Mesendoderm (in vitro differentiated cells): ENCODE results near the gene GALNT17.
A peak's percentile ranks its signal among the peaks of the same experiment; 100 is the strongest.

ENCODE experiments used
- DNase-seq: peaks from one replicate; pipeline ENCODE4 v3.0.0; 2013
- H2AK5ac ChIP-seq: 2 replicates; pipeline ENCODE4 v1.6.1; 2013; ENCODE audit warnings: low read length, inconsistent platforms
- H2BK120ac ChIP-seq: 2 replicates; pipeline ENCODE4 v1.6.1; 2013; ENCODE audit warnings: low read depth, mild to moderate bottlenecking, low read length, moderate library complexity, mixed read lengths
- H2BK15ac ChIP-seq: replicated peaks from 2 replicates; pipeline ENCODE4 v1.6.1; 2013; ENCODE audit warnings: low read depth, mild to moderate bottlenecking, moderate library complexity
- H2BK5ac ChIP-seq: 2 replicates; pipeline ENCODE4 v1.6.1; 2013; ENCODE audit warnings: low read length, inconsistent platforms
- H3K18ac ChIP-seq: 2 replicates; pipeline ENCODE4 v1.6.1; 2013; ENCODE audit warnings: mild to moderate bottlenecking, low read length, mixed read lengths
- H3K23ac ChIP-seq: one replicate; pipeline ENCODE4 v1.6.1; 2013; ENCODE audit warnings: low read length
- H3K27ac ChIP-seq: 2 replicates; pipeline ENCODE4 v1.5.1; 2013; ENCODE audit warnings: low read depth, mild to moderate bottlenecking, inconsistent platforms, low read length, moderate library complexity
- H3K27me3 ChIP-seq: 2 replicates; pipeline ENCODE4 v1.6.1; 2013; ENCODE audit warnings: low read length, control low read depth, mild to moderate bottlenecking, inconsistent platforms; ENCODE audit not compliant: insufficient read depth, poor library complexity
- H3K36me3 ChIP-seq: 2 replicates; pipeline ENCODE4 v1.6.1; 2013; ENCODE audit warnings: low read length, inconsistent platforms; ENCODE audit not compliant: control insufficient read depth, insufficient read depth
- H3K4ac ChIP-seq: one replicate; pipeline ENCODE4 v1.6.1; 2013; ENCODE audit warnings: low read depth, mild to moderate bottlenecking, low read length, moderate library complexity
- H3K4me1 ChIP-seq: 2 replicates; pipeline ENCODE4 v1.6.1; 2013; ENCODE audit warnings: low read depth, low read length, inconsistent platforms; ENCODE audit not compliant: control insufficient read depth
- H3K4me2 ChIP-seq: 2 replicates; pipeline ENCODE4 v1.6.1; 2013; ENCODE audit warnings: low read length
- H3K4me3 ChIP-seq: 2 replicates; pipeline ENCODE4 v1.5.1; 2013; ENCODE audit warnings: mild to moderate bottlenecking, low read length
- H3K56ac ChIP-seq: one replicate; pipeline ENCODE4 v1.6.1; 2013; ENCODE audit warnings: low read length
- H3K79me1 ChIP-seq: 2 replicates; pipeline ENCODE4 v1.6.1; 2013; ENCODE audit warnings: low read length, inconsistent platforms
- H3K79me2 ChIP-seq: 2 replicates; pipeline ENCODE4 v1.6.1; 2013; ENCODE audit warnings: mild to moderate bottlenecking, low read length; ENCODE audit not compliant: control insufficient read depth, insufficient read depth
- H3K9ac ChIP-seq: 2 replicates; pipeline ENCODE4 v1.6.1; 2013; ENCODE audit warnings: low read length, inconsistent platforms
- H4K5ac ChIP-seq: one replicate; pipeline ENCODE4 v1.6.1; 2013; ENCODE audit warnings: low read length
- H4K8ac ChIP-seq: one replicate; pipeline ENCODE4 v1.6.1; 2013; ENCODE audit warnings: low read depth, mild to moderate bottlenecking, control low read depth, low read length, moderate library complexity
- WGBS: extraction: QIAGEN DNeasy Blood & Tissue Kit; methylation state at CpG from one replicate; pipeline ENCODE4 v1.1.7; 2013; ENCODE audit warnings: low lambda C conversion rate, missing lambda C conversion rate; ENCODE audit not compliant: insufficient coverage; ENCODE audit errors: extremely low coverage; 5-methylcytosine and 5-hydroxymethylcytosine counted together

The GALNT17 gene

DNA sequence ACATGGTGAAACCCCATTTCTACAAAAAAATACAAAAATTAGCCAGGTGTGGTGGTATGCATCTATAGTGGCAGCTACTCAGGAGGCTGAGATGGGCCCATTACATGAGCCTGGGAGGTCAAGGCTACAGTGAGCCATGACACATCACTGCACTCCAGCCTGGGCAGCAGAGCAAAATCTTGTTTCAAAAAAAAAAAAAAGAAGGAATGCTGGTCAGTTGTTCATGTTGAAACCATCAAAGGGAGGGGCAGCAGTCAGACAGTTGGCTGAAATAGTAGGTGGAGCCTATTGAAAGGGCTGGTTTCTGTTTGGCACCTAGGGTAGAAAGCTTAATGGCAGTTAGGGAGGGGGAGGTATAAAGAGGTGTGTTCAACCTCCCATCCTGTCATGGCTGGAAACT, 323.0 kb downstream of the GALNT17 start:
- Histone ChIP-seq H3K4me3 (no peak overlapping the region), H3K18ac (peak overlapping the region; percentile 69), H3K23ac (no peak overlapping the region), H3K4ac (peak overlapping the region; percentile 59), H3K4me2 (no peak overlapping the region), H2BK5ac (no peak overlapping the region), H2AK5ac (no peak overlapping the region), H2BK15ac (no peak overlapping the region), H4K5ac (no peak overlapping the region), H3K79me1 (no peaks in the 10 kb centered on the region), H3K4me1 (peaks cover 8% of the 10 kb centered on the region), H3K56ac (no peak overlapping the region), H3K36me3 (no peaks in the 10 kb centered on the region), H3K27me3 (no peaks in the 10 kb centered on the region), H2BK120ac (no peak overlapping the region), H3K79me2 (no peaks in the 10 kb centered on the region), H4K8ac (no peak overlapping the region), H3K27ac (no peak overlapping the region), H3K9ac (no peak overlapping the region)
- no peak for DNase-seq

DNA sequence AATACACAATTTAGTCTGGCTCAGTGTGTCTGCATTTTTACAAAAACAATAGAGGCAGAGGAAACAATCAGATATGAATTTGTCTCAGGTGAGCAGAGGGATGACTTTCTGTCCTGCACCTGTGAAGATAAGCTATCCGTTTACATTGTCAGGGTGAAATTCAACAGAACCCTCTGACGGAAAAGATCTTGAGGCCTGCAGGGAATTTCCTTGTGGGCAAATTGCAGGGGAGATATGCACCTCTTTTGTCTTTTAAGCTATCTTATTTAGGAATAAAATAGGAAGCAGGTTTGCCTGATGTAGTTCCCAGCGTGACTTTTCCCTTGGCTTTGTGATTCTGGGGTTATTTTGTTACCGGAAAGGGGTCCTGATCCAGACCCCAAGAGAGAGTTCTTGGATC, 325.1 kb downstream of the GALNT17 start:
- H3K18ac ChIP-seq = no peak overlapping the region
- H3K4me2 ChIP-seq = no peak overlapping the region
- H4K5ac ChIP-seq = no peak overlapping the region
- no peak overlapping the region for H3K23ac ChIP-seq
- H3K4ac ChIP-seq = no peak overlapping the region
- no peaks in the 10 kb centered on the region for H3K36me3 ChIP-seq
- peak overlapping the region; percentile 85 for H3K56ac ChIP-seq
- H2AK5ac ChIP-seq = no peak overlapping the region
- H3K4me3 ChIP-seq = no peak overlapping the region
- H3K4me1 ChIP-seq = peaks cover 10% of the 10 kb centered on the region
- DNase-seq = peak; percentile 85
- WGBS = no CpG with 5 or more reads among the region's 4 CpGs
- H3K79me1 ChIP-seq = no peaks in the 10 kb centered on the region
- H3K27ac ChIP-seq = peak overlapping the region; percentile 92
- H4K8ac ChIP-seq = no peak overlapping the region
- H2BK120ac ChIP-seq = peak overlapping the region; percentile 33
- no peak overlapping the region for H2BK15ac ChIP-seq
- H2BK5ac ChIP-seq = peak overlapping the region; percentile 96
- H3K79me2 ChIP-seq = no peaks in the 10 kb centered on the region
- no peaks in the 10 kb centered on the region for H3K27me3 ChIP-seq
- no peak overlapping the region for H3K9ac ChIP-seq

DNA sequence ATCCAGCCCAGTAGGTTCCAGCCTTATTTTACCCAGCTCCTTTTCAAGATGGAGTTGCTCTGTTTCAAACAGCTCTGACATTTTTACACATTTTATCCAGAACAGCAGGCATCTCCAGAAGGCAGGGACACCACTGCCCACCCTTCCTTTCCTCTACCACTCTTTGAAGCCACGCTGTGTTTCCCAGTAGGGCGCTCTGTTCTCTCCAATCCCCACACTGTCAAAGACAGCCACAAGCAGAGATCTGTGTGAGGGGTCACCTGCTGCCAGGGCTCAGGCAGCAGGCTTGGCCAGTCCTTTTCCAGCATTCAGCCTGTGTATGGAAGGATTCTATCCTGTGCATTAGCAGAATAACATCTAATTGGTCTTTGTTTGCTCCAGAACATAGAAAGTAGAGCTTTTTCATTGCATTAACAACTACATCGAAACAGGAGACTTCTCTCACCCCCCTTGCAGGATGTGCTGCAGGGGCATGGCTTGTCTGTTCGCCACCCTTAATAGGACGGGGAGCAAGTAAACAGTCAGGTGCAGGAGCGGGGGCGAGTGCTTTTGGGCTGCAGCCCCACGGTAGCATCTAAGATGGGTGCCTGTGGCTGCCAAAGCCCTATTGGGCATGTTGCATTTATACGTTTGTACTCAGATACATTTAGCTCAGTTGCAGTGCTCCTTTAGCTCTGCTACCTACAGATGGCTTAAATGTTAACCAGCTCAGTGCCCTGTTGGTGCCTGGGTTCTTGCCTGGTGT, 326.1 kb downstream of the GALNT17 start:
- Histone ChIP-seq H2AK5ac (peak overlapping the region; percentile 83), H4K8ac (no peak overlapping the region), H3K4me1 (peaks cover 14% of the 10 kb centered on the region), H4K5ac (peak overlapping the region; percentile 24), H3K4me2 (no peak overlapping the region), H3K79me2 (no peaks in the 10 kb centered on the region), H3K4me3 (no peak overlapping the region), H3K18ac (peak overlapping the region; percentile 6), H2BK5ac (peak overlapping the region; percentile 96), H3K27ac (peak overlapping the region; percentile 92), H3K27me3 (no peaks in the 10 kb centered on the region), H3K23ac (no peak overlapping the region), H3K9ac (peak overlapping the region; percentile 56), H3K79me1 (no peaks in the 10 kb centered on the region), H2BK120ac (peak overlapping the region; percentile 33), H3K36me3 (no peaks in the 10 kb centered on the region), H2BK15ac (no peak overlapping the region), H3K56ac (peak overlapping the region; percentile 85), H3K4ac (peak overlapping the region; percentile 44)
- no peak for DNase-seq
- no CpG with 5 or more reads among the region's 9 CpGs for WGBS

DNA sequence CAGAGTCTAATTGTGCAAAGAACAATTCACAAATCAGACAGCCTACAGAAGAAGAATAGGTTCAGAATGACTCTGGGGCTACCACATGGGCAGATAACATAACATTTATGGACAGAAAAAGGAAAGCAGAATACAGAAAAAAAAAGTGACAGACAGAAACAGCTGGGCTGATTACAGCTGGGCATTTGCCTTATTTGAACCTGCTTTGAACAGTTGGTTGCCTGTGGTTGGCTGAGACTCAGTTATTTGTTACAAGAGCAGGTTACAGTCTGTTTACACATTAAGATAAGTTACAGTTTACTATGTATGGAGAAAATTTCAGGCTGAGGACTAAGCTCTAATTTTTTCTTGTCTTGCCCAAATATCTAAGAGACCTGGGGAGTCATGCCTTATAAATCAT, 327.2 kb downstream of the GALNT17 start:
- Histone ChIP-seq H3K4me1 (peaks cover 14% of the 10 kb centered on the region), H4K8ac (no peak overlapping the region), H3K9ac (no peak overlapping the region), H2AK5ac (no peak overlapping the region), H3K56ac (peak overlapping the region; percentile 57), H3K36me3 (no peaks in the 10 kb centered on the region), H4K5ac (no peak overlapping the region), H3K27me3 (no peaks in the 10 kb centered on the region), H3K23ac (no peak overlapping the region), H3K18ac (no peak overlapping the region), H3K79me1 (no peaks in the 10 kb centered on the region), H3K4me2 (no peak overlapping the region), H2BK120ac (no peak overlapping the region), H3K4ac (no peak overlapping the region), H3K27ac (peak overlapping the region; percentile 92), H2BK15ac (no peak overlapping the region), H3K79me2 (no peaks in the 10 kb centered on the region), H3K4me3 (no peak overlapping the region), H2BK5ac (peak overlapping the region; percentile 47)
- no peak for DNase-seq

DNA sequence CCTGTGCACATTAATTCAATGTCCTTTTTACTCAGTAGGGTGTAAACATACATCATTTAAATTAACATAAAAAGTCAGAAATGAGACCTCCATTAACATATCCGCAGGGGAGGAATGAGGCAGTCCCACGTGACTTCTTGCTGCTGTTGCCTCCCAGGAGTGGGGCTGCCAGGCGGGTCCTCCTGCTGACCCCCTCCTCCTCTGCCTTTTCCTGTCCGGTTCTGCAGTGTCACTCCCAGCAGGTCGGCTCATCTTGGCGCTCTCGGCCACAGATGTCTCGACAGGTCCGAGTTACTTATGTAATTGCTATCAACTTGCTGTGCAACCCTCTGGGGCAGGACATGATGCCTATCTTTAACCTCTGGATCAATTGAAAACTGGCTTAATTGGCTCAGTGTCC, 329.6 kb downstream of the GALNT17 start:
- Histone ChIP-seq H3K27me3 (no peaks in the 10 kb centered on the region), H3K36me3 (no peaks in the 10 kb centered on the region), H3K56ac (peak overlapping the region; percentile 70), H4K8ac (no peak overlapping the region), H2BK120ac (peak overlapping the region; percentile 10), H2AK5ac (peak overlapping the region; percentile 6), H2BK5ac (peak overlapping the region; percentile 92), H3K27ac (peak overlapping the region; percentile 65), H3K4me2 (no peak overlapping the region), H4K5ac (no peak overlapping the region), H3K18ac (peak overlapping the region; percentile 5), H2BK15ac (no peak overlapping the region), H3K9ac (no peak overlapping the region), H3K23ac (no peak overlapping the region), H3K4me3 (no peak overlapping the region), H3K79me1 (no peaks in the 10 kb centered on the region), H3K79me2 (no peaks in the 10 kb centered on the region), H3K4ac (peak overlapping the region; percentile 74), H3K4me1 (peaks cover 16% of the 10 kb centered on the region)
- DNase-seq = no peak
- no CpG with 5 or more reads among the region's 9 CpGs for WGBS

DNA sequence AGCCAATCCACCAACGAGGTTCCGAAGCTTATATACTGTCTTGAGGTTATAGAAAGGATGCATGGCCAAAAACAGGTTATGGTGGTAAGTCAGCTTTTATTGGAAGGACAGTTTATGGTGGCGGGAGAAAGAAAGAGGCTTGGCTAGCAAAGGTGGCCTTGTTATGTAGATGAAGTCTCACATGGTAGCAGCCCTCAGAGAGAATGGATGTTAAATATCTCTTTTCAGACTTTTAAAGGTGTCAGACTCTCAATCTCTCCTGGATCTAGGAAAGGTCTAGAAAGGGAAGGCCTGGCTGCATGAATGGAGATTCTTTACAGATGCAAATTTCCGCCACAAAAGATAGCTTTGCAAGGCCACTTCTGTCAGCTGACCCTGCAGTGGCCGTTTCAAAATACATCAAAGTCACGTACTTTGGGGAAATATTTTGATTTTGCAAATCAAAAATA, 333.8 kb downstream of the GALNT17 start:
- Histone ChIP-seq H2AK5ac (peak overlapping the region; percentile 57), H4K5ac (no peak overlapping the region), H3K27me3 (no peaks in the 10 kb centered on the region), H3K4ac (no peak overlapping the region), H3K27ac (peak overlapping the region; percentile 95), H3K4me1 (peaks cover 8% of the 10 kb centered on the region), H3K18ac (peak overlapping the region; percentile 94), H3K79me1 (no peaks in the 10 kb centered on the region), H4K8ac (peak overlapping the region; percentile 83), H2BK5ac (peak overlapping the region; percentile 96), H2BK120ac (peak overlapping the region; percentile 85), H3K56ac (peak overlapping the region; percentile 59), H3K79me2 (no peaks in the 10 kb centered on the region), H2BK15ac (no peak overlapping the region), H3K23ac (no peak overlapping the region), H3K4me2 (no peak overlapping the region), H3K9ac (peak overlapping the region; percentile 35), H3K4me3 (no peak overlapping the region), H3K36me3 (no peaks in the 10 kb centered on the region)
- no CpG with 5 or more reads among the region's 6 CpGs for WGBS
- DNase-seq = peak; percentile 79
